HG03159 (cell line): Measurements from ENCODE around the gene LCAT.

Experiments used
- ATAC-seq: cut with Tn5 transposase; IDR thresholded peaks from one replicate; pipeline ENCODE4 v1.9.1; 2021; ENCODE audit warnings: mild to moderate bottlenecking, moderate library complexity; ENCODE audit not compliant: unreplicated experiment

Gene LCAT

DNA sequence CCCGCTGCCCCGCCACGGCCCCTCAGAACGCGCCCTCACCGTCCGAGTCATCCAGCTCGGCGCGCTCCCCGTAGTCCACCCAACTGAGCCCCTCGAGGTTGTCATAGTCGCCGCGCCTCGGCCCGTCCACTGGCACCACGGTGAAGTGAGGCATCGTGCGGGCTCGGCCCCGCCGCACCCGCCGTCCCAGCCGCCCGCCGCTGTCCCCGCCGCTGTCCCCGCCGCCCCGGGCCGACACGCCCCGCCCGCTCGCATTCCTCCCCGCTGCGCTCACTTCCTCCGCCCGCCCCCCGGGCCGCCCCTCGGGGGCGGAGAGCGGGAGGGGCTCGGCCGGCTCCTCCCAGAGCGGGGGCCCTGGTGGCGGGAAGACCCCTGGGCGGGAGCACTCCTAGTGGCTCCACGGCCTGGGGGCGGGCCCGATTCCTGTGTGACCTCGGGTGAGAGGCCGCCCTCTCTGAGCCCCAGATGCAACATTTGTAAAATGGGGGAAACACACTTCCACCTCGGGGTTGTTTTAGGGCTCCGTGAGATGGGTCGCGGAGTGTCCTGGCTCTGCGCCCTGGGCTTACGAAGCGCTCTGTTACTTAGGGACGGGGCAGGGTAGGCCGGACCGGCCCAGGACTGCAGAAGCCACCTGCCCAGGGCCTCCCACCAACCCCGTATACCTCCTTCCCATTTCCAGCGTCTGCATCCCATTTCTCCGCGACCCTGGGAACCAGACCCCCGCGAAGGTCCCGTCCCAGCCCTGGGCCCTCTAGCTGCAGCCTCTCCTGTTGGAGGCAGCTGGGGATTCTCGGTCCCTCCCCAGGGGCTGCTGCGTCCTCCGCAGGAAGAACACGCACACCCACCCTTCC lies 24.7 kb upstream of the LCAT start, which contains the start of gene SLC12A4:
Gene SLC12A4 (minus strand): TSS at position 238 of the 854 bp plus-strand sequence. CDS start 84 bp downstream, at position 154.
- peak; percentile 71 for ATAC-seq

DNA sequence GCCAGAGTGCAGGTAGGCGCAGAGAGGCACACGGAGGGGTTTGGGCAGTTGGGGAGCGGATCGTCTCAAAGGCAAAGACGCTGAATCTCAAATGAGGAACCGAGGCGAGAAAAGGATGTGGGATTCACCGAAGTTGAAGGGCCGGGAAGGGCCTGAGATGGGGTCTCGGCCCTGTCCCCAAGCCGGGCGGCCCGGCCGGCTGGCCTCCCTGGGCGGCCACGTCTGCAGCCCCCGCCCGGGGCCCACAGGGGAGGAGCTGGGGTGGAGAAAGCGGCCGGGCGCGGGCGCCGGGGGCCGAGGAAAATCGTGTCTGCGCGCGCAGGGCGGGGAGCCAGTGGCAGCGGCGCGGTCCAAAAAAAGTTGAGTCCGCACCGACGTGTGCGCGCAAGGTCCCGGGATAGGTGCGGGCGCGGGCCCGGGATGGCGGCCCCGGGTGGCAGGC lies 24.1 kb upstream of the LCAT start:
- peak; percentile 11 for ATAC-seq

DNA sequence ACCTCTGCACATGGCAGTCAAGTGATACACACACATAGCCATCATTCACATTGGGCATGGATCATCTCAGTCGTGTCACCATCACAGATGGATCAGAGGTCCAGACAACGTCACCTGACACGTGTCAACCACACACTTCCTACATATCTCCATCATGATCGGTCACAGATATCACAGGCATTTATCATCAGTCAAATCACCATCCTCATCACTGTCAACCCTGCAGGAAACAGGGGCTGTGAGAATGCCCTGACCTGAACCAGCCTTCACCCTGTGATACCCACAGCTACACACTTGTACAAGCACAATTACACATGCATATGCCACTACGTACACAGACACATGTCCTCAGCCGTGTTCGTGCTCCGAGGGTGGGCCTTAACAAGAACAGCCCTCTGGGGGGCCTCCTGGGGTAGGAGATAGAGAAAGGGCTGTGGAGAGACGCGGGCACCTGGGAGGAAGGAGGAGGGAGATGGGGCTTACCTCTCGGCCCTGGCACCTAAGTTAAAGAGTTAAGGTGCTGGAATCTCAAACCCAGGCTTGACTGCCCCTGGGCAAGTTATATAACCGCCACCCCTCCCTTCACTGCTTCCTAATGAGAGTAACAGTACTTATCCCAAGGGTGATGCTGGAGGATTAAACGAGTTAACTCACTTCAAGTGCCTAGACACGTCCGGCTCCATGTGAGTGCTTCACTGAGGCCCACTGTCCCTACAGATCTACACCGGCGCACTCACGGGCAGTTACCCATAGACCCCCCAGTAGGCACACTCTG lies 23.4 kb upstream of the LCAT start:
- ATAC-seq = no peak

DNA sequence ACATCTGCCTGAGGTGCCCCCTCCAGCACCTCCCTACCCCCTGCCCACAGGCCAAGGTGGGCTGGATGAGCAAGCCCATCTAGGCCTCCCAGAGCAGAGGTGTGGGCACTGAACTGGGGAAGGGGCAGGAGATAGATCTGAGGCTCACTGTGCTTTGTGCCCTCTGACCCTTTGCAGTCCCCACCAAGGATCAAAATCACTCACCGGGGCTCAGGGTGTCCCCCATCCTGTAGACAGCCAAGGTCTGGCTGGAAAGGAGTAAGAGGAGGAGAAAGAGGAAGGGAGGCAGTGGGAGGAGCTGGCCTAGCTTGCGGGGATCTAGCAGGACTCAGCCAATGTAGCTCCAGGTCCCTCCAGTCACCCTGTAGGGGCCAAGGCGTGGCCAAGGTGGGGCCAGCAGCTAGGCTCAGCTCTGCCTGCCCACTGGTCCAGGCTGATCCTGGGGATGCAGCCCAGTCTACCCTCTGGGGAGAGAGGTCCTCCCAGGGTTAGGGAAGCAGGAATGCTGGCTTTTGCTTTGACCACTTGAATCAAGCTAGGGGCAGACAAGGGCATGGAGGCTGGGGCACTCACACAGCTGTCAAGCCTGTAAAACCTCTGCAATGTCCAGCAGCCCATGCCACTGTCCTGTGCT lies 22.7 kb upstream of the LCAT start:
- ATAC-seq = no peak

DNA sequence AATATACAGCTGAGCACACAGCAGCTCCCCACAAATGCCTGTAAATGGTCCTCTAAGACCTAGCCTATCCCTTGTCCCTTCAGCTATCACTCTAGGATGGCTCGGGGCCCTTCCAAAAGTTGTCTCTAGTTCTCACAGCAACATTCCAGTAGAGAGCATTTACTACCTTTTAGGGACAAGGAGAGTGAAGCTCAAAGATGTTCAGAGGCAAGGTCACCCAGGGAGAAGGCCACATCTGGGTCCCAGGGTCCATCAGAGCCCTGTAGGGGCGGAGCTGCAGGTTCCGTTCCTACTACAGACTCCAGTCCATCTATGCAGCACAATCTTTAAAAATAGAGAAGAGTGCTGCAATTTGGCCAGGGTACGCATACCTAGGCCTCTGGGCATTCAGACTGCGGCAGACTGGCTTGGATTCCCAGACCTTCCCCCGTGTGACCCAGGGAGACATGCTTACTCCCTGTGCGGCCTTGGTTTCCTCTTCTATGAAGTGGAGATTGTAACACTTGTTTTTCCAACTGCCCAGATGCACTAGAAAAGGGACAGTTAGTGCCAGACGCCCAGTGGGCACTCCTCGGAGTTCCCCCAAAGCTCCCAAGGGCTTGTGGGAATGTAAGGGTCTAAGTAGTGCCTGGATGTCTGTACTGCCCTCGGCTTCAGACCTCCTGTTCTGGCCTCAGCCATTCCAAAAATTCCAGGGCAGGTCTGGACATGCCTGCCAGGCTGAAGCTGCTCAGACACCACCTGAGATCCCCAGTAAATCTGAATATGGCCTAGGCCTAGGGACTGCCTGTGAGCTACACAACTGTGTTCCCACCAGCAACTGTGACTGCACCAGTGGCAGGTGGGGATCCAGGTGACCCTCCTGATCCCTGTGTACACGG lies 22.0 kb upstream of the LCAT start:
- no peak for ATAC-seq

DNA sequence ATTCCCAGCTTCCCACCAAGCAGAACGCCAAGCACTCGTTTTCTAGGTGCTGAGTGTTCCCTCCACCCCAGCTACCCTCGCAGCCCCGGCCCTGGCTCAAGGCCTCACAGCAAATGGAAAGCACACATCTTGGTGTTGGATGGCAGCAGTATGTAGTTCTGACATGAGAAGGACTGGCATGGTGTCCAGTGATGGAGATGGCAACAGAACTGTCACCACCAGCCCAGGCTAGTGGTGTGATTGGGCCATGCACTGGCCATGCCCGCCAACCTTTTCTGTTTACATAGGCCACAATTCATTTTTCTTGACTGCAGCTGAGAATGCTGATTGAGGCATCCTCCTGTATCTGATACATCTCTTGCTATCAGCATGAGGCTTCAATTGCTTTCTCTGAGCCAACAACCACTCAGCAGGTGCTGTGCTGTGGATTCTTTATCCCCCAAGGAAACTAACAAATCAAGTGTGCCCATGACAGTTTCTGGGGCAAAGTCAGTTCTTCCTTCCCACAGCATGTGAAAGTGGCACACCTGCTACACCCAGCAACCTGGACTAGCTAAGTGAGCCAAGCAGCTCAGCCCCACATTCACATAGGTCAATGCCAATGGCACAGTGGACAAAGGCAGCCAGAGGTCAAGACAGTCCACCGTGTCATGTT lies 20.7 kb upstream of the LCAT start:
- ATAC-seq = no peak

DNA sequence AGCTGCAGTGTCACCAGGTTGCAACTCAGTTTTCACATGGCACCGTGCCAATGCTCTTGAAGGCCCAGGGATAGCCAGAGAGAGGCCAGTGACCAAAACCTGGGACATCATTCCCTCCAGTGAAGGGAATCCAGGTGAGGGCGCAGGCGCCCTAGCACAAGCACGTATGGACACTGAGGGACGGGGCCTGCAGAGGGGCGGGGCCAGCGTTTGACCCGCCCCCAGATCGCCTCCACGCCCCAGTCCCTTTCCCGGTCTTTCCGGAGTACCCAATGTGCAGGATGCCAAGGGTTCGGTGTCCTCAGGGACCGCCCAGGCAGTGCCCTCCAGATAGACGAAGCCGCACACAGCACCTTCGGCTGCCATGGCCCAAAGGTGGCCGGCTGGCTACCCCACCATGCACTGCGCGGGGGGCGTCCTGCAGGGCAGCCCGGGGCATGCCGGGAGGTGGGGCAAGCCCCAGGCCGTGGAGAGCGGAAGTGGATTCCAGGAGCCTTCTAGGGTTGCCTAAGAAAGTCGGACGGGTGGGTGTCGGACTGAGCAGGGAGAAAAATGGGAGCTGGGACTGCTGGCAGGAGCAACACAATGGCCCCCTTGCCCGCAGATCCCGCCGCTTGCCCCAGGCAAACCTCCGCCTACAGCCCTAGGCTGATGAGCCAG lies 19.9 kb upstream of the LCAT start:
- no peak for ATAC-seq

DNA sequence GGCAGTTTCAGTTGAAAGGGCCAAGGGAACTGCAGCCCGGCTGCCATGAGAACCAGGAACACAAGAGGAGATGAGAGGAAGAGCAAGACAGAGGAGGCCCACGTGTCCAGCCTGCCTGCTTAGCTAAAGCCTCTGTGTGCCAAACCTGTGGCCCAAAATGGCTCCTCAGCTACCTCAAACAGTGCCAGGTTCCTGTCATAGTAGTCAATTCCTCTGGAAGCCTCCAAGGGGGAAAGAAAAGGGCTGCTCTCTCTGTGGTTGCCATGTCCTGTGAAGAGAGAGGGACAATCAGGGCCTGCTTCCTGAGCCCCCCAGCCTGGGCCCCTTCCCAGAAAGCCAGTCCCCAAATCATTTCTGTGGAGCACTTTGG lies 19.4 kb upstream of the LCAT start:
- no peak for ATAC-seq

DNA sequence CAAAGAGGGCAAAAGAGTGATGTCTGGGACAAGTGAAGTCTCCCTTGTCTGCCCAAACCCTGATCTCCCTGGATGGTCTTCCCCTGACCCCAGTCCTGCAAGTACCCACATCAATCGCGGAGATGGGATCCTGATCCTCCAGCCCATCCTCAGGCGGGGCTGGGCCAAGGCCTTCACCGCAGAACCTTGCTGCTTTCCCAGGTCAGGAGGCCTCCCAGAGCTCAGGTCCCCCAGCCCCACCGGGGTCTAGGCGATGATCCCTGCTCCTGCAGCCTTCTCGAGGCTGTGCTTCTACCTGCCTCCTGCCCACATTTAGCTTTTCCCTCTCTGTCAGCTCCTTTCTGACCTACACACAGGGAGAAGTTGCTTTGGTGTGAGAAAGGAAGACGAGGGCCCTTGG lies 18.2 kb upstream of the LCAT start:
- ATAC-seq = no peak

DNA sequence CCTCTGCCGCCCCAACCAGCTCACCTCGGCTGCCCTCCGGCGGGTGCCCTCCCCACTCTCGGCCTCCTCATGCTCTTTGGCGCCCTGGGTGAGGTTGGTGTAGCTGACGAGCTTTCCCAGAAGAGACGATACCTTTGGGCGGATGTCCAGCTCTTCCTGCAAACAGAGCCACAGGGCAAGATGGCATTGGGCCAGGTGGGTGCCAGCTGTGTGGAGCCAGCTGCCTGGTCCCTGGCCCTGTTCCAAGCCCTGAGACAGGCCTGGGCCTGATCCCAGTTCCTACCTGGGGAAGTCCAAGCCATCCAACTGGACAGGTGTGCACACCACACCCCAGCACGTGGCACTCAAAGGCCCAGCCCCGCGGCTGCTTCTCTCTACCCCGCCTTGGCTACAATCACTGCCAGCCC lies 17.6 kb upstream of the LCAT start:
- ATAC-seq = no peak

DNA sequence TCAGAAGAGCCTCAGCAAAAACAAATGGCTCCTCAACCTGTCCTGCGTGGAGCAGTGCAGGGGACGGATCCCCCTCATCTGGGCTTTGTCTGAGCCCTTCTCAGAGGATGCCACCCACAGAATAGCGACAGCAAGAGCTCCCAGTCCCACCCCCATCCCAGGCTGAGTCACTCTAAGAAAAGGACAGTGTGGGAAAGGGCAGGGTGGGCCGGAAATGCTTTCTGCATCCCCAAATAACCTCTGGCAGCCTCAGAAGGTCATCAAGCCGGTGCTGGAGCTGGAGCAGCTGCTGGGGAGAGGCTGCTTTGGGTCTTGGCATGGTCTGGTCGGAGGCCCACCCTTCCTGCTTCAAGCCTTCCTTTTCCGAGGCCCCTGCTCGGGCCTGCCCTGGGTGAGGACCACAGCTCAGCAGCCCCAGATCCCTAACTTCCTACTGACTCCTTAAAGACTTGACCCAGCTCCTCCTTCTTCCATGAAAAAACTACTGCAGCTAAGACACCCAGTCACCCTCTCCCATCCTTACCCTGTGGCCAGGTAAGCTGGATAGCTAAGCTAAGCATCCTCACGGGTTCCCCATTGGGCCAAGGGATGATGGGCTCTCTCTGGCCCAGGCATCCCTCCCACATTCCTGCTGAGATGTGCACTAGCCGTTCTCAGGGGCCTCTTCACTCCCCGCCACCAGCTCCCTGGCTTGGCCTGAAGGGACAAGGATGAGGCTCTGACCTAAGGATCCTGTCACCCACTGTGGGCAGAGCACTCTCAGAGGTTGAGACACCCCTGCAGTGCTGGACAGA lies 15.8 kb upstream of the LCAT start:
- ATAC-seq = no peak

DNA sequence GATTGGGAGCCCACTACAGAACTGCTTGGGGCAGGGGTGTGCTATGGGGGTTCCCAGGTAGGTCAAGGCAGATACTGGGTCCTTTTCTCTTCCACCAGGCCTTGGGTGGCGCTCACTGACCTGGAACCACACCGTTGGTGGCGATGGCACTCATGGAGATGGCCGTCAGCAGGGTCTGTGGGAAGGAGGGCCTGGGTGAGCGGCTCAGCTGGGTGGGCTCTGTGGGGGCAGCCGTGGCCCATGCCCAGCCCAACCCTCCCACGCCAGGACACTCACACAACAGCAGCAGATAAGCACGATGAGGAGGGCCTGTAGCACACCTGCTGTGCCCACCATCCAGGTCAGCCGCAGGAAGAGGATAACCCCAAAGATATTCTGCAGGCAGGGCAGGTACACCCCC lies 13.7 kb upstream of the LCAT start:
- no peak for ATAC-seq

DNA sequence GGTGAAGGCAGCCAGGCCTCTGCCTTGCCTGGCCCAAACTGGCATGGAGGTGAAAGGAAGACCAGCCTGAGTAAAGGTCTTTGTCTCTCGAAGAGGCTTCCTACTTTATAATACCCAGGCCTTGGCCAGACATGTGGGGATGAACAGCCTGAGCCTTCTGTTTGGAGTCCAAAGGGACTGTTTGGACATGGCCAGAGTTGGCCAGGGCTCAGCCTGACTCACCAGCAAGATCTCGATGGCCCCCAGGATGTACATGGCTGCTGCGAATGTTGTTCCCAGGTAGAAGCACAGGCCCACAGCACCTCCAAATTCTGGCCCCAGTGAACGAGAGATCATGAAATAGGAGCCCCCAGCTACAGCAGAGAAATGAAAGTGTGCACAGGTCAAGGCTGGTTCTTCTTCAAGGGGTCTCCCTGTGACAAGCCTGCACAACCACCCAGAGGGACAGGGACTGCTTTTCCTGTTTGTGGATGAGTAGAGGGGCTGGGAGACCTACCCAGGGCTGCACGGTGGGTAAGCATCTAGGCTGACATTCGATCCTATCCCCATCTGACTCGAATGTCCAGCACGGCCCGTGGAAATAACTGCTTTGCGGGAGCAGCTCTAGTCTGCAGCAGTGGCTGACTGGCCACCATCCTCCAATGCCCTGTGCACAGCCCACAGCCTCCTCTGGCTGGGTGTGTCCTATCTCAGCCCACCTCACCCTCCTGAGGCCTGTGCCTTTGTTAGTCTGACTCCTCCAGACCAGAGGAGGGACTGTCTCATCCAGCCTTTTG lies 10.7 kb upstream of the LCAT start:
- ATAC-seq = no peak

DNA sequence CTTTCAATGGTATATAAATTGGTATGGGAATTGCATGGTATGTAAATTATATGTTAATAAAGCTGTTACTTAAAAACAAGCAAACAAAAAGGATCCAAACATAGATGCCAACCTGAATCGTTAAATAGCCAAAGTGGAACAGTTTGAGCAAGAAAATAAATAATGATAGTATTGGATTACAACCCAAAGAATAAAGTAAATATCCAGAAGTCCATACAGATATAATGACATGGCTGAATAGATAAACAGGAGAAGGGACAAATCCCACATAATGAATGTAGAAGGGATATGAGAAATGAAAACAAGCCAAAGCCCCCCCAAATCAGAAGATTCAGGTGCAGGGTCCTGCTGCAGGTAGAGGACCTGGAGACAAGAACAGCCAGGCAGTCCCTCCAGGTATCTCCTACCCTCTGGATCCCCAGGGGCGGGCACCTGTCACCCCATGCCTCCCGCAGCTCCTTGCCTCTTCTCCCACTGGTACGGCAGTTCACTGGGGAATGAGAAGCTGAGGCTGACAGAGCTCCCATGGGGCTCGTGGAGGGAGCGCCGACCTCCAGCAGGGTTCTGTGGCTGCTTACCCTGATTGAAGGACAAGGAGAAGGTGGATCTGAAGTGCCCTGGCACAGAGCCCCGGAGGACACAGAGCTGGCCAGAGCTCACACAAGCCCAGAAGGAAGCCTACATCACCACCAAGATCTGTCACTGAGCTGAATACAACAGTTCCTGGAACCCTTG lies 9.9 kb upstream of the LCAT start:
- no peak for ATAC-seq

DNA sequence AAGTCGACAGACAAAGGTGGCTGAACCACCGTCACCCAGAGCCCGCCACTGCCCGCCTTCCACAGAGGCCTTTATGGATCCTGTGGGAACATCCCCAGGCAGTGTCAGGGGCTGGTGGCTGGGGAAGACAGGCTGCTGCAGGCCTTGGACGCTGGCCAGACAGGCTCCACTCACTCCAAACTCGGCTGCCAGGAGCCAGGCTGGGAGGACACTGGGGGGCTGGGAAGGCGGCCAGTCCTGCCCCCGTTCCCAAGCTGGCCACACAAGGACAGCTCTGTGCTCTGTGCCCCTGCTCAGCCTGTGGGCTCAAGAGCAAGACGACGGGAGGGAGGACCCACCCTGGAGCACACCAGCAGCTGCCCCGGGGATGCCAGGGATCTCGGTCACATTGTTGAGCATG lies 7.6 kb upstream of the LCAT start:
- no peak for ATAC-seq

DNA sequence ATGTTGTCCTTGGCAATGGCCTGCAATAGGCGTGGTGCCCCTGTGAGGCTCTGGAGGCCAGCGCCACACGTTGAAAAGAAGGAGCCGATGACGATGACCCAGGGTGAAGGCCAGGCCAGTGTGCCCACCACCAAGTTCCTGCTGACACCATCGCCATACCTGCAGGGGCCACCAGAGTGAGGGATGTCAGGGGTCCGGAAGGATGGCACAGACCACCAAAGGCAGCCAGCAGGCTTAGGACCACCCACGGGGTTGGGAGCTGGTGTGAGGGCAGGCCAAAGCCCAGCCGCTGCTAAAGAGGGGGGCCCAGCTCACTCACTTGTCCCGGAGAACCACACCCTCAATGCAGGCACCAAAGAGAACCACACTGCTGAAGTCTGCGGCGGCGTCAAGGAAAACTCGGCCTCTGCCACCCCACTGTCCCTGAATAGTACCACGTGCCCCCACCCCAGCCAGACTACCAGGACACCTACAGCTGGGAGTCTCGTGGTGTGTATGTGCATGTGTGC lies 6.5 kb upstream of the LCAT start:
- no peak for ATAC-seq

DNA sequence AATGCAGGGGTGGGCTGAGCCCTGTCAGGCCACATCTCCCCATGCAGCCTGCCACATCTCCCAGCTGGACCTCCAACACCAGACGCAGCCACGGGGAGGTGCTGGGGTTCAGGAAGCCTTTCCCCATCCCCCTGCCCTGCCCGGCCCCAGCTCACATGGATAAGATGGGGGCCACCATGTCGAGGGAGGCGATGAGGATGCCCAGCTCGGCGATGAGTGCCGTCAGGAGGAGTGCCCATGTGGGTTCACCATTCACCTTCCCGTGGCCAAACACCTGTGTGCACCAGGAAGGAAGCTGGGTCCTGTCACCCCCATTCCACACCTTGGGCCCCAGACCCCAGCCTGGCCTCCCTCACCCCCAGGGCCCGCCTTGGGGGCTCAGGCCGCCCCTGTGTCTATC lies 5.7 kb upstream of the LCAT start:
- no peak for ATAC-seq
